PC-3 (cell line): ENCODE data around the gene KLHL40. TPM values are rescaled to one million over a fixed set of nuclear protein-coding genes. Genes with fewer than 3 reads are reported as not detected.

ENCODE experiments used
- ATAC-seq: fragments of 200-7000 bp; cut with Tn5 transposase; 2 replicates; pipeline ENCODE4 v1.9.1; 2020; ENCODE audit warnings: mild to moderate bottlenecking, moderate library complexity
- BruUV-seq: library from RNA; stranded (reverse); fragments of 400-500 nt; replicated peaks from 2 replicates; lab custom pipeline; 2021; lab: Mats Ljungman, UMichigan
- CTCF ChIA-PET: fragments of 300-600 bp; sonication (Branson Sonifier 250); formaldehyde crosslinking; loops from one replicate; lab custom pipeline; 2022; ENCODE audit warnings: antibody characterized with exemption; lab: Charles Lee
- POLR2A ChIA-PET: fragments of 300-600 bp; sonication (Branson Sonifier 250); formaldehyde crosslinking; loops from one replicate; lab custom pipeline; 2022; ENCODE audit warnings: antibody characterized with exemption; ENCODE audit not compliant: unreplicated experiment; lab: Charles Lee
- DNase-seq: peaks from one replicate; pipeline ENCODE4 v3.0.0-alpha.2; 2015
- H2AFZ ChIP-seq: fragments of 300-600 bp; sonication (generic); 2 replicates; pipeline ENCODE4 v1.6.0; 2016; ENCODE audit warnings: antibody characterized with exemption, low read length
- H3F3A ChIP-seq: fragments of 300-600 bp; sonication (generic); one replicate; pipeline ENCODE4 v1.6.0; 2017; ENCODE audit warnings: antibody characterized with exemption, low read length, control low read depth, mild to moderate bottlenecking; ENCODE audit not compliant: unreplicated experiment
- H3K27ac ChIP-seq: fragments of 300-600 bp; sonication (generic); 2 replicates; pipeline ENCODE4 v1.5.1; 2016; ENCODE audit warnings: mild to moderate bottlenecking, low read length
- H3K27me3 ChIP-seq: fragments of 300-600 bp; sonication (generic); 2 replicates; pipeline ENCODE4 v1.6.1; 2016; ENCODE audit warnings: low read length, mixed read lengths
- H3K36me3 ChIP-seq: fragments of 300-600 bp; sonication (generic); 2 replicates; pipeline ENCODE4 v1.6.1; 2016; ENCODE audit warnings: low read depth, mixed run types, low read length, mixed read lengths
- H3K4me1 ChIP-seq: fragments of 300-600 bp; sonication (generic); 2 replicates; pipeline ENCODE4 v1.5.1; 2016; ENCODE audit warnings: low read length; ENCODE audit not compliant: insufficient read depth
- H3K4me2 ChIP-seq: fragments of 300-600 bp; sonication (generic); 2 replicates; pipeline ENCODE4 v1.6.0; 2016; ENCODE audit warnings: low read length
- H3K4me3 ChIP-seq: fragments of 300-600 bp; sonication (generic); 2 replicates; pipeline ENCODE4 v1.5.1; 2016; ENCODE audit warnings: mild to moderate bottlenecking, low read length, mixed read lengths
- H3K79me2 ChIP-seq: fragments of 300-600 bp; sonication (generic); 2 replicates; pipeline ENCODE4 v1.6.1; 2017; ENCODE audit warnings: low read length, mixed read lengths
- H3K9ac ChIP-seq: fragments of 300-600 bp; sonication (generic); 2 replicates; pipeline ENCODE4 v1.6.0; 2016; ENCODE audit warnings: mild to moderate bottlenecking, low read length
- H3K9me2 ChIP-seq: fragments of 300-600 bp; sonication (generic); replicated peaks from 2 replicates; pipeline ENCODE4 v1.6.1; 2016; ENCODE audit warnings: mixed run types, low read length, mixed read lengths
- H3K9me3 ChIP-seq: fragments of 300-600 bp; sonication (generic); 2 replicates; pipeline ENCODE4 v1.6.1; 2016; ENCODE audit warnings: low read length, mixed read lengths
- H4K20me1 ChIP-seq: fragments of 300-600 bp; sonication (generic); 2 replicates; pipeline ENCODE4 v1.6.1; 2016; ENCODE audit warnings: low read length, mixed read lengths
- CTCF ChIP-seq: fragments of 300-600 bp; sonication (generic); conservative IDR thresholded peaks from 2 replicates; pipeline ENCODE4 v1.5.1; 2017; ENCODE audit warnings: antibody characterized with exemption, low read depth, mild to moderate bottlenecking, low read length
- EZH2 ChIP-seq: fragments of 300-600 bp; sonication (generic); IDR thresholded peaks from one replicate; pipeline ENCODE4 v1.6.1; 2017; ENCODE audit warnings: antibody characterized with exemption, mild to moderate bottlenecking, low read length; ENCODE audit not compliant: unreplicated experiment
- EZH2phosphoT487 ChIP-seq: fragments of 300-600 bp; sonication (generic); IDR thresholded peaks from 2 replicates; pipeline ENCODE4 v1.6.1; 2018; ENCODE audit warnings: mild to moderate bottlenecking, antibody characterized with exemption, low read length, borderline replicate concordance
- intact Hi-C: fragments of 100-400 bp; cut with micrococcal nuclease; formaldehyde crosslinking; loops from 2 replicates; pipeline ENCODE4 v1.9.0; 2023
- total RNA-seq: library from RNA; depleted of rRNA; stranded (reverse); fragments of >200 nt; gene quantifications from 2 replicates; pipeline ENCODE4 v1.2.3, GENCODE V29; 2014; rRNA removed

The KLHL40 gene
- total RNA-seq, 1 experiment from 2014 or later = not detected

- ChIA-PET CTCF (no interaction called here), POLR2A (no interaction called here)
- Histone ChIP-seq H4K20me1 (no peaks in the 10 kb centered on the region), H3K79me2 (no peaks in the 10 kb centered on the region), H3K27ac (no peak overlapping the region), H3F3A (no peaks in the 10 kb centered on the region), H3K4me1 (peaks cover 17% of the 10 kb centered on the region), H3K4me3 (no peak overlapping the region), H2AFZ (no peak overlapping the region), H3K36me3 (no peaks in the 10 kb centered on the region), H3K27me3 (no peaks in the 10 kb centered on the region), H3K9ac (no peak overlapping the region), H3K4me2 (no peak overlapping the region), H3K9me2 (no peaks in the 10 kb centered on the region), H3K9me3 (no peaks in the 10 kb centered on the region)
- ATAC-seq (no peak), DNase-seq (no peak)
- no TSS peak for BruUV-seq
- TF ChIP-seq EZH2phosphoT487 (no peak), CTCF (no peak), EZH2 (no peak)
- intact Hi-C loops = no loop called here
Observed at GRCh38 chr3:42741796-42742195, 56.5 kb downstream of the KLHL40 start.

Other genes with a start within 250 kb of the KLHL40 start
- 3.7 and 7.0 TPM in 2 replicates for gene VIPR1, start 182.9 kb upstream of the KLHL40 start, total RNA-seq
- gene SEC22C, start 103.6 kb upstream of the KLHL40 start, total RNA-seq = 43.2 and 63.3 TPM in 2 replicates
- gene SS18L2, start 94.7 kb upstream of the KLHL40 start, total RNA-seq = 31.1 and 36.8 TPM in 2 replicates
- 35.3 and 37.6 TPM in 2 replicates for gene NKTR, start 84.9 kb upstream of the KLHL40 start, total RNA-seq
- 9.5 and 10.8 TPM in 2 replicates for gene ZBTB47, start 31.8 kb upstream of the KLHL40 start, total RNA-seq
- not detected in 2 replicates for gene HHATL, start 17.3 kb downstream of the KLHL40 start, total RNA-seq
- gene CCDC13, start 87.7 kb downstream of the KLHL40 start, total RNA-seq = 0.47 TPM in 1 of 2 replicates, not detected in the other
- gene HIGD1A, start 119.0 kb downstream of the KLHL40 start, total RNA-seq = 118 and 154 TPM in 2 replicates
- 1.3 and 3.9 TPM in 2 replicates for gene ACKR2, start 123.9 kb downstream of the KLHL40 start, total RNA-seq
- not detected in 2 replicates for gene CYP8B1, start 190.3 kb downstream of the KLHL40 start, total RNA-seq
- 0.04 TPM in 1 of 2 replicates, not detected in the other for gene ZNF662, start 220.6 kb downstream of the KLHL40 start, total RNA-seq